OCI-LY7 (cell line): ENCODE data around the gene EXOC6B. TPM values are rescaled to one million over a fixed set of nuclear protein-coding genes. Genes with fewer than 3 reads are reported as not detected.
"Not testable (repeated sequence)": the region's sequence is repeated elsewhere in the genome, so short reads cannot be mapped to it uniquely, and the experiment has no call there.

Source experiments
- BruUV-seq: library from RNA; stranded (reverse); fragments of 400-500 nt; replicated peaks from 2 replicates; lab custom pipeline; 2021; lab: Mats Ljungman, UMichigan
- CTCF ChIA-PET: fragments of 300-600 bp; sonication (Branson Sonifier 250); formaldehyde crosslinking; loops from one replicate; lab custom pipeline; 2022; ENCODE audit warnings: antibody characterized with exemption; ENCODE audit not compliant: unreplicated experiment; lab: Charles Lee
- POLR2A ChIA-PET: fragments of 300-600 bp; sonication (Branson Sonifier 250); formaldehyde crosslinking; loops from one replicate; lab custom pipeline; 2022; ENCODE audit warnings: antibody characterized with exemption; lab: Charles Lee
- DNase-seq: peaks from one replicate; pipeline ENCODE4 v3.0.0-alpha.2; 2015; ENCODE audit warnings: low spot score
- H2AFZ ChIP-seq: fragments of 200-600 bp; sonication (generic), shearing (Covaris generic); 2 replicates; pipeline ENCODE4 v1.6.1; 2014; ENCODE audit warnings: mild to moderate bottlenecking, antibody characterized with exemption, low read length, moderate library complexity
- H3K27ac ChIP-seq: fragments of 200-600 bp; sonication (generic); 2 replicates; pipeline ENCODE4 v1.5.1; 2014; ENCODE audit warnings: mixed run types, low read depth, mild to moderate bottlenecking, moderate library complexity, low read length, inconsistent platforms; ENCODE audit not compliant: poor library complexity, severe bottlenecking
- H3K36me3 ChIP-seq: fragments of 200-600 bp; sonication (generic); 2 replicates; pipeline ENCODE4 v1.6.1; 2014; ENCODE audit warnings: mild to moderate bottlenecking, antibody characterized with exemption, low read length, moderate library complexity, mixed read lengths; ENCODE audit not compliant: insufficient read depth
- H3K4me1 ChIP-seq: fragments of 200-600 bp; sonication (generic); 2 replicates; pipeline ENCODE4 v1.5.1; 2014; ENCODE audit warnings: mild to moderate bottlenecking, low read length; ENCODE audit not compliant: insufficient read depth, poor library complexity, severe bottlenecking
- H3K4me2 ChIP-seq: fragments of 200-600 bp; sonication (generic); 2 replicates; pipeline ENCODE4 v1.6.1; 2014; ENCODE audit warnings: mild to moderate bottlenecking, low read length
- H3K4me3 ChIP-seq: fragments of 200-600 bp; sonication (generic); 2 replicates; pipeline ENCODE4 v1.5.1; 2014; ENCODE audit warnings: mild to moderate bottlenecking, low read depth, low read length; ENCODE audit not compliant: poor library complexity, severe bottlenecking
- H3K79me2 ChIP-seq: fragments of 200-600 bp; sonication (generic); 2 replicates; pipeline ENCODE4 v1.6.1; 2016; ENCODE audit warnings: low read depth, mild to moderate bottlenecking, low read length, moderate library complexity, mixed read lengths; ENCODE audit not compliant: insufficient read depth
- H3K9me2 ChIP-seq: fragments of 200-600 bp; sonication (generic); 2 replicates; pipeline ENCODE4 v1.6.1; 2016; ENCODE audit warnings: mild to moderate bottlenecking, low read length, mixed read lengths; ENCODE audit not compliant: insufficient read depth
- H3K9me3 ChIP-seq: fragments of 200-600 bp; sonication (generic); 2 replicates; pipeline ENCODE4 v1.6.1; 2014; ENCODE audit warnings: mild to moderate bottlenecking, mixed run types, low read length, mixed read lengths
- H4K20me1 ChIP-seq: fragments of 200-600 bp; sonication (generic); 2 replicates; pipeline ENCODE4 v1.6.1; 2014; ENCODE audit warnings: mild to moderate bottlenecking, antibody characterized with exemption, low read length, moderate library complexity, mixed read lengths; ENCODE audit not compliant: insufficient read depth
- CTCF ChIP-seq: fragments of 200-600 bp; sonication (generic); conservative IDR thresholded peaks from 2 replicates; pipeline ENCODE4 v1.5.1; 2014; ENCODE audit warnings: mild to moderate bottlenecking, antibody characterized with exemption, low read length, moderate library complexity, mixed read lengths
- EZH2phosphoT487 ChIP-seq: fragments of 200-600 bp; sonication (generic); IDR thresholded peaks from 2 replicates; pipeline ENCODE4 v1.6.1; 2018; ENCODE audit warnings: low read depth, borderline replicate concordance, mild to moderate bottlenecking, mixed run types, antibody characterized with exemption, low read length, moderate library complexity, mixed read lengths
- intact Hi-C: fragments of 100-400 bp; cut with micrococcal nuclease; formaldehyde crosslinking; loops from one replicate; pipeline ENCODE4 v1.10.0; 2022; ENCODE audit not compliant: unreplicated experiment
- total RNA-seq, 2 experiments: library from RNA; depleted of rRNA in 1 of 2; stranded (reverse); fragments of >200 nt in 1 of 2; shearing (Covaris generic) in 1 of 2; gene quantifications; 2 replicates each; pipeline ENCODE4 v1.2.3, GENCODE V29; 2014 to 2022

The EXOC6B gene
- total RNA-seq, 2 experiments from 2014 or later, result 5.1 TPM; not detected in 1

- Histone ChIP-seq H2AFZ (no peak overlapping the region), H3K4me2 (no peak overlapping the region)
Measured at GRCh38 chr2:72561621-72562318, 264.1 kb downstream of the EXOC6B start.

GRCh38 chr2:72555943-72556342, 269.9 kb downstream of the EXOC6B start:
- ChIA-PET POLR2A (no interaction called here), CTCF (no interaction called here)
- Histone ChIP-seq H4K20me1 (no peaks in the 10 kb centered on the region), H3K4me3 (no peak overlapping the region), H3K36me3 (no peaks in the 10 kb centered on the region), H3K4me2 (no peak overlapping the region), H2AFZ (no peak overlapping the region), H3K9me2 (no peaks in the 10 kb centered on the region), H3K27ac (no peak overlapping the region), H3K9me3 (no peaks in the 10 kb centered on the region), H3K79me2 (no peaks in the 10 kb centered on the region), H3K4me1 (no peaks in the 10 kb centered on the region)
- intact Hi-C loops, result no loop called here
- no peak for DNase-seq
- no TSS peak for BruUV-seq
- TF ChIP-seq CTCF, result no peak
- no peak for TF ChIP-seq EZH2phosphoT487

More at GRCh38 chr2:72561621-72562318, 264.1 kb downstream of the EXOC6B start:
- H3K79me2 ChIP-seq, result no peaks in the 10 kb centered on the region
- H3K27ac ChIP-seq, result no peak overlapping the region
- BruUV-seq, result no TSS peak
- H3K36me3 ChIP-seq, result no peaks in the 10 kb centered on the region
- intact Hi-C loops, result no loop called here
- H4K20me1 ChIP-seq, result no peaks in the 10 kb centered on the region
- no peak for TF ChIP-seq CTCF
- TF ChIP-seq EZH2phosphoT487, result no peak
- DNase-seq, result no peak
- H3K4me1 ChIP-seq, result no peaks in the 10 kb centered on the region
- ChIA-PET CTCF (no interaction called here), POLR2A (interaction anchor here (0.7 kb wide), 1 partner anchor 270 kb away, joined by 3 read pairs; no protein-coding TSS in a partner anchor)
- no peaks in the 10 kb centered on the region for H3K9me2 ChIP-seq
- H3K4me3 ChIP-seq, result no peak overlapping the region
- no peaks in the 10 kb centered on the region for H3K9me3 ChIP-seq

GRCh38 chr2:72555363-72555762, 270.5 kb downstream of the EXOC6B start:
- DNase-seq, H3K4me2 ChIP-seq, H3K9me2 ChIP-seq, BruUV-seq, H3K4me1 ChIP-seq, H3K36me3 ChIP-seq, H4K20me1 ChIP-seq, H3K9me3 ChIP-seq, CTCF ChIA-PET, POLR2A ChIA-PET, H2AFZ ChIP-seq, intact Hi-C loops, H3K4me3 ChIP-seq, H3K27ac ChIP-seq, H3K79me2 ChIP-seq: not testable (repeated sequence)

GRCh38 chr2:72554910-72555309, 270.9 kb downstream of the EXOC6B start:
- POLR2A ChIA-PET, H3K27ac ChIP-seq, H3K9me3 ChIP-seq, H3K4me2 ChIP-seq, intact Hi-C loops, H3K9me2 ChIP-seq, BruUV-seq, CTCF ChIA-PET, H3K4me1 ChIP-seq, H3K79me2 ChIP-seq, H3K36me3 ChIP-seq, H3K4me3 ChIP-seq, DNase-seq, H2AFZ ChIP-seq, H4K20me1 ChIP-seq: not testable (repeated sequence)
